Measurements from ENCODE around the gene CYP24A1.

- no peak for TF ChIP-seq CTCF (IDR thresholded peaks at IDR 0.05; ENCODE audit: low read depth, low read length, poor library complexity, severe bottlenecking)
- no peak for TF ChIP-seq EZH2phosphoT487 (IDR thresholded peaks at IDR 0.05; ENCODE audit: borderline replicate concordance, low read length)
These were observed 1.3 kb downstream of the CYP24A1 start for GRCh38 chr20:54172532-54172855.
